ENCODE results near the gene HSPBP1.

The HSPBP1 gene

DNA sequence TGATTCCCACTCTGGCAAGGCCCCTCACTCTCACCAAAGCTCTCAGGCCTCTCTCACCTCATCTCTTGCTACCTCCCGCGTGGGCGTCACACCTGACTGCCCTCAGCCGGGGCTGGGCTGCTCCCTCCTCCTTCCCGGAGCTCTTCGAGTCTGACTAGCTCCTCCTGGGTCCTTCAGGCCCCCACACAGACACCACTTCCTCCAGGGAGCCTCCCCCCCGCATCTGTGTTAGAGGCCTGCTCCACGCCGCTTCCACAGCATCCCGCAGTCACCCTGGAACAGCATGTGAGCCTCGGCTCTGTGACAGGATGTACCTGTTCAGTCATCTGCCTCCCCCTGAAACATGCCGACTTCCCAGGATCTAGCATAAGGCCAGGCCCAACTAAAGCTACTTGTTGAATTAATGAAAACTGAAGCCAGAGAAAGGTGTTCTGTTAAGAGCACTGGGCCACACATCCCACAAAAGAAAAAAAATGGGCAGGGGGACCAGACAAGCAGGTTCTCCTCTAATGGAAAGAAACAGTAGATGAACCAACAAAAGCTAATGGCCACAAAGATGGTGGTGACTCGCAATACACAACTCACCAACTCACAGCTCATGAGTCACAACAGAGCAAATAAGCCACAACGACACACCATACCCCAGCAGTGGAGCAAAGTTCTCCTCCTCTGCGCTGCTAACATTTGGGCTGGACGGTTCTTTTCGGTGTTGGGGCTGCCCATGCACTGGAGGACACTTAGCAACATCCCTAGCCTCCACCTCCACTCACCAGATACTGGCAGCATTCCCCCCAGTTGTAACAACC is 24.1 kb downstream of the HSPBP1 start:
- DNase-seq (ENCODE audit: low read depth): peak; percentile 16

DNA sequence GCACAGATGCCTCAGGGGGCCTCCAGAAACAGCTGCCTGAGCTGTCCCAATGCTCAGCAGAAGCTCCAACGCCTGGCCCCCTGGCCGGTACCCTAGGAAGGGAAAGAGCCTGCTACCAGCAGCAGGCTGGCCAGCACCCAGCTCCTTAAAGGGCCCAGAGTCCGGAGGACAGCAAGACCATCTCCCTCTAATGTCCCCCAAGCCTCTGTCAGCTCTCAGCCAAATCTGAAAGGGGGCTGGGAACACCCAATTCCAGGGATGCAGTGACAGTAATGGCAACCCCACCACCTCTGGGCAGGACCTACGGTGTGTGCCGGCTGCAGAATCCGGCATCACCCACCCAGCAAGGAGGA is 25.3 kb downstream of the HSPBP1 start:
- no peak for DNase-seq (ENCODE audit: low read depth)

DNA sequence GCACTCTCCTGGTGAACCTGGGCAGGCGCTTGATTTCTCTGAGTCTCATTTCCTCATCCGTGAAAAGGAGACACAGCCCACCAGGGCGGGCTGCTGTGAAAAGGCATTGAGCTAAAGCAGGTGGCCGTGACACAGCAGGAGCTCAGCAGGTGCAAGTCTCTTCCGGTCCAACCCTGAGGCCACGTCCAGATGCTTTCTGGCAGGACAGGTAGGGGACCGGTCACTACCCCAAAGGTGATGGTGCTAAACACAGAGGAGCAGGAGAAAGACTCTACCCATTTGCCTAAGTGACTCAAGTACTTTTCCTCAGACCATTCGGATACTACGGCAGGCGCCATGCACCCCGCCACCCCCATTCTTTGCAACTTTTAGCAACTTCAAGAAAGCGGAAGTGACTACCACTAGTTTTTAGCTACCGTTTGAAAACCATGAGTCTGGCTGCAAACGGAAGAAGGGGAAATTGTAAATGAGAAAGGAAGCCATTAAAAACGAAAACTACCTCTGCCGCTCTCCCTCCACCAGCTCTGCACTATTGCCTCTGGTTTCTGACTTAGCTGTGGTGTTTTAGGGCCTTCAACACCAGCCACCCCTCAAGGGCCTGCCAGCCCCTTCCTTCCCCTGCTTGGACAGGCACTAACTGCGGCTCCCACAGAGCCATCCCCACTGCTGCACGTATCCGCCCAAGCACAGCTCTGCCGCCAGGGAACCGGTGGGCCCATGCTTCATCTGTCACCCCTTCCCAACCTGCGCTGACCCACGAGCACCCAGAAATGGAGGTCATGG is 25.9 kb downstream of the HSPBP1 start:
- DNase-seq (ENCODE audit: low read depth): peak; percentile 48

DNA sequence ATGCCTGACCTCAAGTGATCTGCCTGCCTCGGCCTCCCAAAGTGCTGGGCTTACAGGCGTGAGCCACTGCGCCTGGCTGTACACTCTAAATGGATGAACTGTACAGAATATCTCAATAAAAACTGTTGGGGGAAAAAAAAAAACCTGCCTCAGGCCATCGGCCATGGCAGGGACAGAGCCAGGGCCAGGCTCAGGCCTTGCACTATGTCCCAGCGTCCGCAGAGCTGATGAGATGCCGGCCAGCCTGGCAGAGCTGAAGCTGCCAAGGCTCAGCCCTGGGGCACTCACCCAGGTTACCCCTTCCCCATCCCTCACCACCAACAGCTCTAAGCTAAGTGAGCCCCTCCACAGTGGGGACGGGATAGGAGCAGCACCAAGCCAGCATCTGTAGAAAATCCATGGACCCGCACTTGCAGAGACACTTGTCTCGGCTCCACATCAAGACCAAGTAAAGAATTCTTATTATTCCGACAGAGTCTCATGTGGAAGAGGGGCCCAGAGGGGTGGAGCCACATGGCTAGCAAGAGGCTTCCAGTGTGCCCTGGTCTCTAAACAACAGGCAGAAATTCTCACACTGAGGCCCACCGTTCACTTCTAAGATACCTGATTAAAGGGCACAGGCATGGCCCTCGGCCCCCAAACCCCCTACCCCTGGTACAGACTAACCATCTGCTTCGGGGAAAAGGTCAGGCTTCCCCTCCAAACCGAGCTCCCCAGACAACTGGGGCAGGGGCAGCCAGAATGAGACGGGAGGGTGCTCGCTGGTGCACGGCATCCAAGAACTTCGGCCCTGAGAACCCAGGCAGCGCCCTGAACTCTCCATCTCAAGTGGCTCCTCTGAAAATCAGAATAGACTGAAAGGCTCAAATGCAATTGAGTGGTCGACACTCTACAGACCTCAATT is 26.9 kb downstream of the HSPBP1 start:
- DNase-seq (ENCODE audit: low read depth): no peak

DNA sequence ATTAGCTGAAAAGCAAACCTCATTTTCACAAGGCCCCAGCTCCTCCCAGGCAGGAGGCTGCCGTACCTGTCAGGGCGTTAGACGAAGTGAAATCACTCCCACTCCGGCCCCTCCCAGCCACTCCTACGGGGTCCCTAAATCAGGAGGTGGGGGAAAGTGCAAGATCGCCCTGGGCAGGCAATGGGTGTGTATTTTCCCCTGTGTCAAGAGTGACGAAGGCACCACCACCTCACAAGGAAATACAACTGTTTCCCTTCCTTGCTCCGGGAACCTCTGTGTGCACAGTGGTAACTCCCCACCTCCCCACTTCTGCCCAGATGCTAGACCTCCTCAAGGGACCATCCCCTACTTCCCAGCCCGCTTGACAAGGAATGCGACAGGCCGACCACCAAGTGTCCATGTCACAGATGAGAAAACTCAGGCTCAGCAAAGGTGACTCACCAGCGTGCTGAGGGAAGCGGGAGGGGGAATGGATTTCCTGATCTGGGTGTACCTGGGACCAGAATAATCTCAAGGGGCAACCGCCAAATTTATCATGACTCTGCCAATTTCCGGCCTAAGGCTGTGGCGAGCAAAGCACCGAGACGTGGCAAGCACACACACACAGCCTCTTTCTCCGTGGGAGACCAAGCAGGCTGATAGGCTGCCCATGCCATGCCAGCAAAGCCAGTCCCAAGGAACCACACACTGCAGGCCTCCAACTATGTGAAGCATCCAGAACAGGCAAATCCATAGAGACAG is 28.4 kb downstream of the HSPBP1 start:
- peak; percentile 20 for DNase-seq (ENCODE audit: low read depth)

DNA sequence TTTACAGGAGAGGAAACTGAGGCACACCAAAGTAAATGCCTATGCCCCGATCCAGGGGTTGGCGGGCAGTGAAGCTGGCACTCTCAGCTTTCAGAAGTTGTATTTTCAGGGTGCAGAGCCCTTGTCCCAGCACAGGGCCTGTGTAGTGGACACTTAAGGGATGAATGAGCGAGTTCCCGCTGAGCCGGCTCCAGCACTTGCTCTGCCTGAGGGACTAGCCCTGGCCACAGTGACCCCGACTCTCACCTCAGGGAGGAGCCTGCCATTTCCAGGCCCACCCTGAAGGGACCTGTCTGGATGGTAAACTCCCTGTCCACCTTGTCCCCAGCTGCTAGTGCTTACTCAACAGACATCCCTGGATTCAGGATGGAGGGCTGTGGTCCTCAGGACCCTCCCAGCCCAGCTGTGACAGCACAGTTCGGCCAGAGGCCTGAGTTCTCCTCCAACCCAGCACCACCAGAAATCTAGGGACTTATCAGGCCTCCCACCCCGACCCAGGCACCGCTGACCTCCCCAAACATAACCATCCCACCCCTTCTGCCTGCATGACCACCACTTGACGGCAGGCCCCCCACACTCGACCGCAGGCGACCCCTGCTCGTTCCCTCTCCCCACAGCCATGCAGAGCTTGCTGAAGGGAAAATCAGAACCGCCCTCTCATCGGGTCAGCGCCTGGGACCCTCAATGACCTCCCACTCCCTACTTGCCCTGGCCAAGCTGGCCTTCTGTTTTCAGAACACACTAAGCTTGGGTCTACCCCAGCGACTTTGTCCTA is 29.5 kb downstream of the HSPBP1 start:
- no peak for DNase-seq (ENCODE audit: low read depth)

DNA sequence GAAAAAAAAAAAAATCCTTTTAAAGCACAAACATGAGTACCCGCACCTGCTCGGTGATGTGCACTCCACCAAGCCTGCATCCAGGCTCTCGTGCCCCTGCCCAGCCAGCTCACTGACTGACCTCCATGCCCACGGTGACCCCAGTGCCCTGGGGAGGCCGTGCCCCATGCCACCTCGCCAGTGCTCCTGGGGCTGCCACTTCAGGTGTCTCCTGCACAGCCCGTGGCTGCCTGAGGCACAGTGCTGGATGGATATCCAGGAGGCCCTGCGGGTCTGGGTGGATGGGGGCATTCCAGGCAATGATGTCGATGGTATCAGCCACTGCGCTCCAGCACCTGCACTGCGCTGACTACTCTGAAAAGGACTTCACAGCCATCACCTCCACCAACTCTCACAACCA is 30.1 kb downstream of the HSPBP1 start:
- no peak for DNase-seq (ENCODE audit: low read depth)

DNA sequence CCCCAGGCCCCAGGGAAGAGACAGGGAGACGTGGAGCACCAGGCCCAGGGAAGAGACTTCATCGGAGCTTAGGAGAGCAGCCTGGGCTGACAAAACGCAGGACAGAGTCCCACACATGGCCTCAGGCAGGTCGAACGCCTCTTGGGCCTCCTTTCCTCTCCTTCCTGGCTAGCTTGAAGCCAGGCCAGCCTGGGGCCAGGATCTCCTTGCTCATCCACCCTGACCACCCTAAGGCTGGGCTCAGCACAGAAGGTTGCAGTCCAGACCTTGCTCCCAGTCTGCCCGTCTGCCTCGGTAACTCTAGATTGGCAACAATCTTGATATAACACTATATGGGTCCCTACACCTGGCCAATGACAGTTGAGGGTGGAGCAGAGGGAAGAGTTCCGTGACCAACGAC is 31.2 kb downstream of the HSPBP1 start:
- no peak for DNase-seq (ENCODE audit: low read depth)

DNA sequence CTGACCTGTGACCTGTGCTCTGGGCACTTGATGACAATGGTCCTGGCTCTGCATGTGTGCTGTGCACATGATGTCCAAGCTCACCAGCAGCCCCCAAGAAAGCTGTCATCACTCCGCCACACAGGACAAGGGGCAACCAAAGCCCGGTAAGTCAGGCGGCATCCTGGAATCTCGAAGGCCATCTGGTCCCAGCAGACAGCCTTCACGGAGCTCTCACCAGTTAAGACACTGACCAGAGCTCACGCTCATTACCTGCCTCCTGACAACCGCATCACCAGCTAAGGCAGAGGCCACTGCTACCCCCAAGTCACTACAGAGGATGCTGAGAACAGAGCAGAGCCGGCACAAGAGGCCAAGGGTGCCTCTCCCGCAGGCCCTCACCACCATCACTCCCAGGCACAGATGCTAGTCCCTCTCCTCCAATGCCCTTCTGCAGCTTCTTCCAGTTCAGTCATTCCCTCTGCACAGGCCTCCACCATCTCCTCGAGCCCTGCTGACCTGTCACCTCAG is 31.7 kb downstream of the HSPBP1 start:
- no peak for DNase-seq (ENCODE audit: low read depth)

DNA sequence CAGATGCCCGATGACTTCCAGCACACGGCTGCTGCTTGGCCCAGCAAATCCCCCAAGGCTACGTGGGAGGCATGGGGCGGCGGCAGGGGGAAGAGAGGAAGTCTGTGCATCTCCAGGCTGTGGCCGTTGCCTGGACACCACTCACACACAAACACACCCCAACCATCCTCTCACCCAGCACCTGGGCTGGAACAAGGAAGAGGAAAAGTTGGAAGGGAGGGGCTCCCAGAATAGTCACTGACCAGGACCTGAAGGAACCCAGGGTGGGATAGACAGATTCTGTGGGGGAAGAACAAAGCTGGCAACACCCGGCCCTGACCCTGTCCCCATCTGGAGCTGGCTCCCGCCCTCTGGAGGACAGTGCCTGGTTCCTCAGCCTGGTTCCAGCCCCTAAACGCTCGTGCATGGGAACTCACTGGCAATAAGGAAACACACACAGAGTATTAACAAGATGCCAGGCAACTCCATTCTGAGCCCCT is 32.2 kb downstream of the HSPBP1 start:
- no peak for DNase-seq (ENCODE audit: low read depth)

DNA sequence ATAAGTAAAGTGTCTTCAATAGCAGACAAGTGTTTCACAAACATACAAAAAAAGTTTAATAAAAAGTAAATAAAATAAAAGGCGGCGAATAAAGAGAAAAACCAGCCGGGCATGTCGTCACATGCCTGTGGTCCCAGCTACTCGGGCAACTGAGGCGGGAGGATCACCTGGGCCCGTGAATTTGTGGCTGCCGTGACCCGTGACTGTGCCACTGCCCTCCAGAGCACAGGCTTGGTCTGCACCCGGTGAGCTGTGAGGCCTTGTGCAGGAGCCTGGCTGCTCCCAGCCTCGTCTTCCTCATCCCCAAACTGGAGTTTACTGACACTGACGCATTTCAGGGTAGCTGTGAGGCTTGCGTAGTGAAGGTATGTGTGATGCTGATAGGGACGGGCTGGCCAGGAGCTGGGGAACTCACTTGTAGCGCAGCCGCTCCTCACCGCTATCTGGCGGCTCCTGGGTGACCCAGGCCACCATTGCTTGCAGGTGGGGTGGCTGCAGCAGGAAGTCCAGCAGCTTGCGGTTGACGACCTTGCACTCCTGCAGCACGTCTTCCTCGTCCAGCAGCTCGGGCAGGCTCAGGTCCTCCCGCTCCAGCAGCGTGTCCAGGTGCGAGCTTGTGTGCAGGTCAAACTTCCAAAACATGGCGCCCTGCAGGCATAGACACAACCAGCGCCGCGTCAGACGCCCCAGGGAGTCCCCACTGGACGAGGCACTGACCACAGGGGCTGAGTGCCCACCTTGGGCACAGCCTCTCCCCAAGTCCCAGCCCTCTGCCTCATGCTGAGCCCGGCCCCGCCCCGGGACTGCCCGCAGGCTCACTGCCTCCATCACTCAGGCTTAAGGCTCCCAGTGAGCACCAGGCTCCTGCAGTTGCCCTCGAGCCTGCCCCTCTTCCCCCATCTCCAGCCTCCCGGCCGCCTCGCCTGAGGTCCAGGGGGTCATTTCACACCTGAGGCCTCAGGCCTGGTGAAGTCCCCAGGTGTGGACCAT is 33.2 kb downstream of the HSPBP1 start:
- DNase-seq (ENCODE audit: low read depth): no peak

DNA sequence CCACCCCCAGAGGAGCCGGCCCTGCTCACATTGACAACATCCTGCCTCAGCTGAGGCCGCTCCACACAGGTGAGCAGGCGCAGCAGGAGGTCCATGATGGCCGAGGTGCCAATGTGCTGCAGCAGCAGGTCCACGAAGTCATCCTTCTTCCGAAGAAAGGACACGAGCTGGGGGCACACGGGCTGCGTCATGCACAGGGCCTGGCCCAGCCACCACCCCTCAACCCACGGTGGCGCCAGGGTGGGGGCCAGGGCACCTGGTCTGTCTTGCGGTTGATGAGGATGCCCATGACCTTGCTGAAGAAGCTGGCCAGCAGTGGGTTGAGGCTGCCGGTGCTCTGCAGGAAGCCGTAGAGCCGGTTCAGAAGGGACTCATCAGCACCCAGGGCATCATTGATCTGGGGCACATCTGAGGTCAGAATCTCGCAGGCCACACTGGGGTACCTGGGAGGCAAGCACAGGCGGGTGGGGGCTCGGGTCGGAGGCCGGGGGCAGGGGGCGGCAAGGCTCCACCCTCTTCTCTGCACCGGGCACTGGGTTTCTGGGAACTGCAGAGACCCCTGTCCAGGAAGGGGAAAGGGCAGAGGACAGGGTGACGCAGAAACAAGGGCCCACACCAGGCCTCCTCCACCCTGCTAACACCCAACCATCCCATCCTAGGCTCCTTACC is 34.5 kb downstream of the HSPBP1 start:
- DNase-seq (ENCODE audit: low read depth): no peak

DNA sequence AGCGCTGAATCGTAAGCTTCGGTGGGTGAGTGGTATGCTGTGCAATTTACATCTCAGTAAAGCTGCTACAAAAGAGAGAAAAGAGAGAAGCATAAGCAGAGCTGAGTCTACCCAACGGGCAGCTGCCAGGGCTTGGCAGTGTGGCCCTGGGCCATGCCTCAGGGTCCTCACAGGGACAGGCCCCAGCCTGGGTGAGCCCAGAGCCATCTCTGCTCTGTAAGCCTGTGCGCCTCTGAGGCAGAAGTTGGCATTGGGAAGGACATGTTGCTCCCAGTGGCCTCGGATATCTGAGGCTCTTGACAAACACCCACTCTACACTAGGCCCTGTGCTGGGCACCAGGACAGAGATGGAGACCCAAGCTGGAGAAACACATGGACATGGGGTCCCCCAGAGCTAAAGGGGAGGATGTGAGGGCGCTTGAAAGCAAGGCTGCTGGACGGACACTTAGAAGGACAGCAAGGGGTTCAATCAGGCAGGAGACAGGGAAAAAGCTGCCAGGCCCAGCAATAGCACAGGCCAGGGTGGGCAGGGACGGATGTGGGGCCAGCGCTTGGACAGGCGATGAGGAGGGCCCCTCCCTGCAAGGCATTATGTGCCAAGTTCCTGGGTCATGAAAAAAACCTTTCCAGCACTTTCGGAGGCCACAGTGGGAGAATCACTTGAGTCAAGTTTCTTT is 35.8 kb downstream of the HSPBP1 start:
- no peak for DNase-seq (ENCODE audit: low read depth)

DNA sequence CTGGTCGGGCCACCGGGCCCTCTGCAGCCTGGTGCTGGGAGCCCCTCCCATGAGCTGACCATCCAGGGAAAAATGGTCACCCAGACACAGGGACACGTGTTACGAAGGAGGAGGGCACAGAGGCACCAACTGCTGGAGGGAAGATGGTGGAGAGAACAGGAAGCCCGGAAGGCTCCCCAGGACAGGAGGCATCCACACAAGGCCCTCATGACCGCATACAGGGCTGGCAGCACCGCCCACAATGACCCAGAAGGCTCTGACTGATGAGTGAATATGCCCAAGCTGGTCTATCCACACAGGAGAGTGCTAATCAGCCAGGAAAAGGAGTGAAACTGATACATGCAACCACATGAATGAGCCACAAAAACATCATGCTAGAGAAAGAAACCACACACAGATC is 37.4 kb downstream of the HSPBP1 start:
- DNase-seq (ENCODE audit: low read depth): no peak

DNA sequence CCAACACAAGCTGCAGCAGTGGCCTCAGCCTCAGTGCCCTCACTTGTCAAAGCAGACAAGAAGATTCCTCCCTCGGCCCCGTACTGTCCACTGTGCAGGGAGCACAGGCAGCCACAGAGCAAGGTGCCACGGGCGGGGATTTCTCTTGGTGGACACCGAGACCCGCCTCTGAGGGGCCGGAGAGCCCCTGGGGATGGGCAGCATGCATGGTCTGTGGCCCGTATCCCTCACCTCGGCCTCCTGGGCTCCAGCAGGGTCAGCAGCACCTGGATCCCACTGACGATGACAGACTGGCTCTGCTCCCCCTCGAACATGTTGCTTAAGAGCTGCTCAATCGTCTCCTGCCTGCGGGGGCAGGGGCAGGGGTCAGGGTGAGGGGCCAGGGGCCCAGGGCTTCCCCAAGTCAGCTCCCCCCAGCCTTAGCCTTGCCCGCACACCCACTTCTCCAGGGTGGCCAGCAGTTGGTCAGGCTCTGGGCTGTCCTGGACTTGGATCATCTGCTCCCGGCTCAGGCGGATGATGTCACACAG is 37.9 kb downstream of the HSPBP1 start:
- DNase-seq (ENCODE audit: low read depth): no peak

DNA sequence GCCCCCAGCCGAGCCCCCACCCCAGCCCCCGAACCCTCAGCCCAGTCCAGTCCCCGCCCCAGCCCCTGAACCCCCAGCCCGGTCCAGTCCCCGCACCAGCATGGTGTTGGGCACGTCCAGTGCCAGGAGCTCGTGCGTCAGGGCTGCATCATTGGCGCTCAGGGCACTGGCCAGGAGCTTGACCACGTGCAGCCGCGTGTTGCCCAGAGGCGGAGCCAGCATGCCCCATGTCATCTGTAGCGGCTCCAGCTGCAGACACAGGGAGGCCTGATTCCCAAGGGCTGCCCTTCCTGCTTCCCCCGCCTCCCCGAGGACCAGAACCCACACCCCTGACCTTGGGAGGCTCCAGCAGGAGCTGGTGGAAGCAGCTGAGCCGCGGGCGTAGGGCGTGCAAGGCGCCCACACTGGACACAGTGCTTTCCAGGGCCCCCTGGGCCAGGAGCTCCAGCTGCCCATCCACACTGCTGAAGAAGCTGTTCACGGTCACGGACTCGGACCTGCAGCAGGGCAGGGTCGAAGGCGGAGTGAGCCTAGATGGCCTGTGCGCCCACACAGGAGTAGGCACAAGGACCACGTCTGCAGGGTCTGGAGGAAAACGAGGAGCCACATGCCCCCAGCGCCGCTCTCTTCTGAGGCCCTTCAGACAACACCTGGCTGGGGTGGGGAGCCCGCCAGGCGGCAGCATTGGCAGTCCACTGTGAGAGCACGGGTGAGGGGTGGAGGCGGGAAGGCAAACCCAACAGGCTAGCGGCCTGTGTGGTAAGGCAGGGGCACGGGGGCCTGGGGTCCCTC is 38.6 kb downstream of the HSPBP1 start:
- no peak for DNase-seq (ENCODE audit: low read depth)

DNA sequence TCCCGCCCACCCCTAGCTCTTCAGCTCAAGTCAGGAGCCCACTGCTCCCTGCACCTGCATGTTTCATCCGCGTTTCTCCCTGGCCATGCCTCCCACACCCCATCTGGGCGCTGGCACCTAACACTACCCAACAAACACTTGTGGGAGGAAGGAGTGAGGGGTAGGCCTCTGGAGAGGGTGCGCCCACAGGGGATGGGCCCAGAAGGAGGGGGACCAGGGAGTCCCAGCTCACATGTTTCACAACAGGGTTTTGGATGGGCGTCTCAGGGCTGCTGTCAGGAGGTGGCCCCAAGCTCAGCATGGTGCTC is 39.2 kb downstream of the HSPBP1 start:
- no peak for DNase-seq (ENCODE audit: low read depth)

Data from activated T-cell treated with anti-CD3 and anti-CD28 coated beads for 1 hour (primary cell).